ENCODE measurements around the gene PORCN.
"Not testable (repeated sequence)": the region's sequence is repeated elsewhere in the genome, so short reads cannot be mapped to it uniquely, and the experiment has no call there.

PORCN gene

DNA sequence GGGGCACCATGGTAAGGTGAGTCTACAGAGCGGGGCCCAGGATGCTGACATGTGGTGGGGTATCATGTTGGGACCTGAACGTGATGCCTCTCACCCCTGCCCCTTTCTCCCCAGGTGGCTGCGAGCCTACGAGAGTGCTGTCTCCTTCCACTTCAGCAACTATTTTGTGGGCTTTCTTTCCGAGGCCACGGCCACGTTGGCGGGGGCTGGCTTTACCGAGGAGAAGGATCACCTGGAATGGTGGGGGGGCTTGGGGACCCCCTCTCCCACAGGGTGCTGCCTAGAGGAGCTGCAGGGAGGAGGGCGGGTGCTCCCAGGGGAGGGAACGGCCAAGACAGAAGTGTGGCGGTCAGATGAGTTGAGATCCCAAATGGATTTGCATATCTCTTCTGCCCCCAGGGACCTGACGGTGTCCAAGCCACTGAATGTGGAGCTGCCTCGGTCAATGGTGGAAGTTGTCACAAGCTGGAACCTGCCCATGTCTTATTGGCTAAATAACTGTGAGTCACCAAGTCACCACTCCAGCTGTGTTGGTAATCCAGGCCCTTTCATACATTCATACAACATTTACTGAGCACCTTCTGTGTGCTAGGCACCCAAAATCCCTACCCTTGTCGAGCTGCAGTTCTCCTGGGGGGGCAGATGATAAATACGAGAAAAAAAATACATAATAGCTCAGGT is 5.5 kb downstream of the PORCN start:
- DNase-seq, result no peak

DNA sequence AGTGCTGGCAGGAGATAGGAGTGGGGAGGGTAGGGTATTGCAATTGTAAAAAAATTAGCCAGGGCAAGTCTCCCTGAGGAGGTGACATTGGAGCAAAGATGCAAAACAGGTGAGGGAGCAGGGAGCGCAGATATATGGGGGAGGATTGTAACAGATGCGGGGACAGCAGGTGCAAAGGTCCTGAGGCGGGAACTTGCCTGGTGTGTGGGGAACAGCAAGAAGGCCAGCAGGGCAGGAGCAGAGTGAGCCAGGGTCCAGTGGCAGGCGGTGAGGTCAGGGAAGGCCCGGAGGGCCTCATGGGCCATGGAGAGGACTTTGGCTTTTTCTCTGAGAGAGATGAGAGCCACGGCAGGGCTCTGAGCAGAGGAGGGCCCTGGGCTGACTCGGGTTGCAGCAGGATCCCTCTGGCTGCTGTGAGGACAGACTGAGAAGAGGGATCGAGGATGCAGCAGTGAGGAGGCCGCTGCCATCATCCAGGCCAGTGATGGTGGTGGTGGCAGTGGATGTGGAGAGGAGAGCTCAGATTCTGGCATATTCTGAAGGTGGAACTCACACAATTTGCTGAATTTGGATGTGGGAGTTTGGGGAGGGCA is 6.2 kb downstream of the PORCN start:
- no peak for DNase-seq

DNA sequence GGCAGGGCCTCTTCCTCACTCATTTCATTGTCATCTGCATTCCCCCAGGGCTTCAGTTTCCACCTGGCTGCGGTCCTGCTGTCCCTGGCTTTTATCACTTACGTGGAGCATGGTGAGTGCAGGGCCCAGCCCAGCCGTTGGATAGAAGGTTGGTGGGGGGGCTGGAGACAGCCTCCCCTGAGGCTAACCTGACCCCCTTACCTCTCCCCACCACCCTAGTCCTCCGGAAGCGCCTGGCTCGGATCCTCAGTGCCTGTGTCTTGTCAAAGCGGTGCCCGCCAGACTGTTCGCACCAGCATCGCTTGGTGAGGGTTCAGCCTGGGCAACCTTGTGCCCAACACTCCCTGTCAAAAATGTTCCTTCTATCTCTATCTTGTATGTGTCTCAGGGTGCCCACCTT is 7.0 kb downstream of the PORCN start:
- DNase-seq, result no peak

DNA sequence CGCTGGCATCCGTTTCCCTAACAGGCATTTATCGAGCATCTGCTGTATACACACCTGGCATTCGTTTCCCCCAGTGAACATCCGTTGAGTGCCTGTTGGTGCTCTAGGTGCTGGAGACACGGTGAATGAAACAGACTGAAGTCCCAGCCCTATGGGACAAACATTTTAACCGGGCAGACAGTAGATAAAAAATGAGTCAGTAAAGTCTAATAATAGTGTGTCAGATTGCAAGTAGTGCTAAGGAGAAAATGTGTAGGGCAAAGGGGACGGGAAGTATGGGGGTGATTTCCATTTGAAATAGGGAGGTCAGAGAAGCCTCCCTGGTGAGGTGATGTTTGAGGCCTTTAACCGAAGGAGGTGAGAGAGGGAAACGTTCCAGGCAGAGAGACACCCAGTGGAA is 7.5 kb downstream of the PORCN start:
- no peak for DNase-seq

DNA sequence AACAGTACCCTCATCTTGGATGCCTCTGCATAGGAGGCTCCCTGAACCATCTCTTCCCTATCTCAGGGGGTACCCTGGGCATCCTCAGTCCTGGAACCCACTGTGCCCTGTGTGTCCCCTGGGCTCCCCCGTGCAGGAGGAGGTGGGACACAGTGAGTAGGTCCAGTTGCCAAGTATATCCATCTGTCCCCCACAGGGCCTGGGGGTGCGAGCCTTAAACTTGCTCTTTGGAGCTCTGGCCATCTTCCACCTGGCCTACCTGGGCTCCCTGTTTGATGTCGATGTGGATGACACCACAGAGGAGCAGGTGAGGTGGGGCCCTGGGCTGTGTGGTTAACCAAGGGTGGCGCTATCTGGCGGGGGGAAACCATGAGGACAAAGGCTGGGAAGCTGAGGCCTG is 8.2 kb downstream of the PORCN start:
- no peak for DNase-seq

DNA sequence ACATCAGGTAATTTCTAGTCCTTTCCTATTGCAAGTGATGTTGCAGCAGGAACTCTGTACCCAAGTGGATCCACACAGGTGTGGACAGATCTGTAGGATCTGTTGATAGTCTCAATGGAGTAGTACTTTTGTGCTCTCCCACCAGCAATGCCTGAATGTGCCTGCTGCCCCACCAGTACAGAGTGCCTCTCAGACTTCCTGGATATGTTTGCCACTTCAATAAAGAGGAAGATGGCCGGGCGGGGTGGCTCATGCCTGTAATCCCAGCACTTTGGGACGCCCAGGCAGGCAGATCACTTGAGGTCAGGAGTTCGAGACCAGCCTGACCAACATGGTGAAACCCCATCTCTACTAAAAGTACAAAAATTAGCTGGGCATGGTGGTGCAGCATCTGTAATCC is 10.7 kb downstream of the PORCN start:
- not testable (repeated sequence) for DNase-seq

DNA sequence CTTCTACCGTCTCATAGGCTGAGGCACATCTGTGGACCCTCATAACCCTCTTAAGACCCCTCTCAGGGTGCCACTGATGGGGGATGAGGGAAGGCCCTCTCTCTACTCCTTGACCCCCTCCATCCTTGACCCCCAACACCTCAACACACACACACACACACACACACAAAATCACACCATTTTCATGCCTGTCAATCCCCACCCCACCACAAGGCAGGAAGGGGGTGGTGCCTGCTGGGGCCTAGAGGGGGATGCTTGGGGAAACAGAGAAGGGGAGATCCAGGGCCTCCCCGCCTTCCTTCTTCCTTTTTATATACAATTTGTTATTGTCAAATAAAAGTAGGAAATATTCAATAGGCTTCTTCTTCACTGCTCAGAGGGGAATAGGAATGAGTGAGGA is 11.7 kb downstream of the PORCN start:
- DNase-seq, result no peak

DNA sequence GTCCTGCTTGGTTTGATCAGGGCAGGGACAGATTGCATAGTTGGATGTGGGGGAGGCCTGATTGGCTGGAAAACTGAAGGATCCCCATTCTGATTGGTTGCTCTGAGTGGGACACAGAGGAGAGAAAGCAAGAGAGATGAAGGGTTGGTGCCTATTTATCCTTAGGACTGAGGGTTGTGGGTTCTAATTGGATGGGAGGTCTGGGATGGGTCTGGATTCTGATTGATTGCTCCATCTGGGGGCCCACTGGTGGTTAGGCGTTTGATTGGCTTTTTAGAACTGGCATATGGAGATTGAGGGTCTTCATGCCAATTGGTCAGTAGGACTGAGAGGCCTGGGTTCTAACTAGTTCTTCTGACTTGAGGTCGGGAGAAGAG is 12.2 kb downstream of the PORCN start:
- peak; percentile 3 for DNase-seq

DNA sequence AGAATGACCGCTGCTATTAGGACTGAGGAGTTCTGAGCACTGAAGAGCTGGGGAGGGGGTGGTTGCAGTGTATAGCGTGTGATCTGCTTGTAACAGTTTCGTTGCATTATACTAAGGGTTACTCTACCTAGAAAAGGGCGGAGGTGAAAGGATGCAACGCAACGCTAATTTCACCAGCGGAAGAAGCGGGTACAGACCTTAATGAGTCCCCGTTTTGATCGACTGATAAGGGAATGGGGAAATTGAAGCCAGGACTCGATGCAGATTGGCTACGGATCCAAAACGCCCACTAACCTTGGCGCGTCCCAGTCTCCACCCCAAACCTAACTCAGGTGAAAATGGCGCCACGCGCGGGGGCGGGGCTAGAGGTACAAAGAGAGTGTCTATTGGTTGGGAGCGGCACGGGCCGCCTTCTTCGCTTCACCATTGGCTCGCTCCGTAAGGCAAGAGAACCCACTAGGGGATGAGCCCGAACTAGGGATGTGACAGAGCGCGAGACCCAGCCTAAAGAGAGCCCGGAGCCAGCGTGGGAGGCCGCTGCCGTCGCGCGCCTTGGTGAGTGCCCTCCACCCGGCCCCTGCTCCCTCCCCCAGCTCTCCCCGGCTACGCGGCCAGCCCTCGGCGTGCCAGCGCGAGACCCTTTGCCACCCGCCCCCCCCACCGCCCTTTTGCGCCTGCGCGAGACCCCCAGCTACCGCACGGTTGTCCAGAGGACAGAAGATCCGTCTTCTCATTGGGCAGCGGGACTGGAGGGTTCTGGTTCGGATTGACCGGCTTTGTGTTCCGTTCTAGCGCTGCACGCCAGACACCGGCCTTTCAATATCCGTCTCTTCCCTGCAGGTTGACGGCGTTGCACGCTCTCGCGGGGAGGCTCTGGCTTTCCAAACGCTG is 12.8 kb downstream of the PORCN start, which contains the start of gene EBP:
EBP (plus strand) TSS at position 456 of the 891 bp plus-strand sequence. CDS start 1,964 bp downstream, outside the sequence.
- peak; percentile 87 for DNase-seq

DNA sequence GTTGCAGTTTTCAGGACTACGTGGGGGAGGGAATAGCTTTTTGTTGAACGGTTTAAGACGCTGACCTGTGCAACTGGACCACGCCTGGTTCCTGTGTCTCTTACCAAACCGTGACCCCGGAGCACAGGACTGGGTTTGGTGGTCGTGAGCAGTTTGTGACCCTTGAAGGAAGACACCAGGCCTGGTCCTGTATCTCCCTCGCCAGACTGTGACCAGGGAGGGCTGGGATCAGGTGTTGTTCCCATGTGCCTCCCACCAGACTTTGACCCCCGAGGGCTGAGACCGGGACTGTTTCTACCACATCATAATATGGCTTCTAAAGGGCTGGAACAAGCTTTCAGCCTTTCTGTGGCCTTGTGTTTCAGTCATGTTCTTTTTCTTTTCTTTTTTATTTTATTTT is 13.5 kb downstream of the PORCN start:
- no peak for DNase-seq

DNA sequence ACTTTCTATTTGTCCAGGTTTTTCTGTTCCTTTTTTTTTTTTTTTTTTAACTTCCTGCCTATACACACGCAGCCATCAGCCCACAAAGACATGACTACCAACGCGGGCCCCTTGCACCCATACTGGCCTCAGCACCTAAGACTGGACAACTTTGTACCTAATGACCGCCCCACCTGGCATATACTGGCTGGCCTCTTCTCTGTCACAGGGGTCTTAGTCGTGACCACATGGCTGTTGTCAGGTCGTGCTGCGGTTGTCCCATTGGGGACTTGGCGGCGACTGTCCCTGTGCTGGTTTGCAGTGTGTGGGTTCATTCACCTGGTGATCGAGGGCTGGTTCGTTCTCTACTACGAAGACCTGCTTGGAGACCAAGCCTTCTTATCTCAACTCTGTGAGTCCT is 14.9 kb downstream of the PORCN start:
- no peak for DNase-seq

DNA sequence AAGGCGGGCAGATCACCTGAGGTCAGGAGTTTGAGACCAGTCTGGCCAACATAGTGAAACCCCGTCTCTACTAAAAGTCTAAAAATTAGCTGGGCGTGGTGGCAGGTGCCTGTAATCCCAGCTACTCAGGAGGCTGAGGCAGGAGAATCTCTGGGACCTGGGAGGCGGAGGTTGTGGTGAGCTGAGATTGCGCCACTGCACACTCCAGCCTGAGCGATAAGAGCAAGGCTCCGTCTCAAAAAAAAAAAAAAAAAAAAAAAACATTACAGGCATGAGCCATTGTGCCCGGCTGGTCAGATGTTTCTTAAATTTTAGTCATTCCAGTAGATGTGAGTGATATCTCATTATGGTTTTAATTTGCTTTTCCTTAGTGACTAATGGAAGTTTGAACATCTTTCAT is 17.1 kb downstream of the PORCN start:
- DNase-seq, result not testable (repeated sequence)

DNA sequence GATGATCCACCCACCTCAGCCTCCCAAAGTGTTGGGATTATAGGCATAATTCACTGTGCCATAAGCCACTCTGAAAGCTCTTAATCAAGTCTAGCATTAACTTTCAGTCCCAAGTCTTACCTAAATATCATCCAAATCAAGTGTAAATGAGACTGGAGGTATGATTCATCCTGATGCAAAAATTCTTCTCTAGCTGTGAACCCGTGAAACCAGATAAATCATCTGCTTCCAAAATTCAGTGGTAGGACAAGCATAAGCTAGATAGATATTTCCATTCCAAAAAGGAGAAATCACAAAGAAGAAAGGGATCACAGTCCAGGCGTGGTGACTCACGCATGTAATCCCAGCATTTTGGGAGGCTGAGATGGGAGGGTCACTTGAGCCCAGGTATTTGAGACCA is 21.9 kb downstream of the PORCN start:
- DNase-seq, result no peak

DNA sequence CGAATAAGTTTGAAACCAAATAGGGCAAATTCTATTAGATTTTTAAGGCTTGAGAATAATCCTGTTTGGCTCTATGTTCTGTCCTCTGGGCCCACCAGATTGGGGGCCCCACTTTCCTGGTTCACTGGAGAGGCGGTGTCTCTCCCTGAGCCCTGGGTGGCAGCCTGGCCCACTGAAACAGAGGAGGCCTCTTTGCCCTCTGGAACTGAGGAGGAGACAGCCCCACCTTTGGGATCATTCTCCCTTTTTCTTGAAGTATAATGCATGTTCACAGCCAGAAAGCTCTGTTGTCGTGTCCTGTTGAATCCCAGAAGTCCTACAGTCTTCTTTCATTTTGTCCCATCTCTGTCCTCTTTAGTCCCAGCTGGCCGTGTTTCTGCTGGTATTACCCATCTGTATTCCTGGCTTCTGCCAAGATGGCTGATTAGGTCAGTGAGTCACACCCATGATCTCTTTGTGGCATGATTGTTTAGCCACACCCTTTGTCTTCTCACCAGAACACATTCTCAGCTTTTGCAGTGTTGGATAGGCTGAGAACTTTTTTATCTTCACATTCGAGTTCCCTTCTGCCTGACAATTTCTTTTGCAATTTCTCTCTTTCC is 22.7 kb downstream of the PORCN start:
- DNase-seq, result peak; percentile 65

DNA sequence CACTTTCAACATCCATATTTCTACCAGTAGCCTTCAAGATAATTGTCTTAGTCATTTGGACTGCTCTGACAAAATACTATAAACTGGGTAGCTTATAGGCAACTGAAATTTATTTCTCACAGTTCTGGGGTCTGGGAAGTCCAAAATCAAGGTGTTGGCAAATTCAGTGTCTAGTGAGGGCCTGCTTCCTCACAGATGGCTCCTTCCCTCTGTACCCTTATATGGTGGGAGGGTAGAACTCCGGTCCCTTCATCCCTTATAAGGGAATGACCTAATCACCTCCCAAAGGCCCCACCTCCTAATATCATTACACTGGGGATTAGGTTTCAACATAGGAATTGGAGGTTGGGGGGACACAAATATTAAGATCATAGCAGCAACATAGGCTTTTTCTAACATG is 23.4 kb downstream of the PORCN start:
- DNase-seq, result no peak

DNA sequence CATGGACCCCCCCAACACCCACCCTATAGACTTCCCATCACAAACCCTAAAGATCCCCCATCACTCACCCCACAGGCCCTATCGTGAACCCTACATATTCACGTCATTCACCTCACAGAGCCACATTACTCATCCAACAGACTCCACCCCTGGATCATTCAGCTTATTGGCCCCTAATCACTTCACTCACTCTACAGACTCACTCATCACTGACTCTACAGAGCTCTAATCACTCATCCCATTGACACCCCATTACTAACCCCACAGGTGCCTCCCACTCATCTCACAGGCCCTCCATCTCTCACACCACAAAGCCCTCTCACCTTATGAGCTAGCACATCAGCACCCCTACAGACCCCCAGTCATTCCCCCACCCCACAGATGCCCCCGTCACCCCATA is 24.4 kb downstream of the PORCN start:
- DNase-seq, result no peak

DNA sequence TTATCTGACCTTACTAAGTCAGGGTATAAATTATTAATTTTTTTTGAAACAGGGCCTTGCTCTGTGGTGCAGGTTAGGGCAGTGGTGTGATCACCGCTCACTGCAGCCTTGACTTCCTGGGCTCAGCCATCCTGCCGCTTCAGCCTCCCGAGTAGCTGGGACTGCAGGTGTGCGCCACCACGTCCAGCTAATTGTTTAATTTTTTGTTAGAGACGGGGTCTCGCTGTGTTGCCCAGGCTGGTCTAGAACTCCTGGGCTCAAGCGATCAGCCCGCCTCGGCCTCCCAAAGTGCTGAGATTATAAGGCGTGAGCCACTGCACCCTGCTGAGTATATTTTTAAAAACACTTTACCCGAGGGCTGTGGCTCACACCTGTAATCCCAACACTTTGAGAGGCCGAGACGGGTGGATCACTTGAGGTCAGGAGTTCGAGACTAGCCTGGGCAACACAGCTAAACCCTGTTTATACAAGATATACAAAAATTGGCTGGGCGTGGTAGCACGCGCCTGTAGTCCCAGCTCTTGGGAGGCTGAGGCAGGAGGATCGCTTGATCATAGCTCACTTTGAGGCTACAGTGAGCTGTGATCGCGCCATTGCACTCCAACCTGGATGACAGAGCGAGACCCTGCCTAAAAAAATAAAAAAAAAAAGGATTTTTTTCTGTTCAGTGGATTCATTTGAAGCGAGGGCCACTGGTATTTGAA is 30.0 kb downstream of the PORCN start:
- no peak for DNase-seq

DNA sequence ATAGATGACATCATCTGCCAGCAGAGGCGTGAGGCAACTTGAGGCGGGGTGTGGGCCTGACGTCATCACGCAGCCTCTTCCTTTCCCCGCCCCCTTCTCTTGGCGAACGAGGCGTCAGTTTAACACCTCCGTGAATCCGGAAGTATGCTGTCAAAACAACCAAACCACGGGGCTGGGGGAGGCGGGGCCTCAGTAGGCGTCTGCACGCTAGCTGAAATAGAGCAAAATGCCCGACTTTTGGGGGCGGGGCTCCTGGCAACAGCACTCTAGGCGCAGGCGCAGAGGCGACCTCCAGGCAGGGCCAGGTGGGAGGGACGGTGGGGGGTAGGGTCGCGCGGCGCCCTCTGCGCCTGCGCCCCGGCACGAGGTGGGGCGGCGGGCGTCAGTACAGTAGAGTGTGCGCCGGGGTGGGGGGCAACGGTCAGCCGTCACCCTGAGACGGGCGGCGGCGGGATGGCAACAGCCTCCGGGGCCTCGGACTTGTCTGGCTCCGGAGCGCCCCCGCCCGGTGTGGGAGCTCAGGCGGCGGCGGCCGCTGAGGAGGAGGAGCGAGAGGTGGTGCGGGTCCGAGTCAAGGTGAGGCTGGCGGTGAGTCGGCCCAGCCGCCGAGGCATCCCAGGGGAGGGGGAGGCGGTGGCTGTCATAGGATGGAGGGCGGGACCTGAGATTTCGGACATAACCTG is 30.7 kb downstream of the PORCN start, which contains the start of gene TBC1D25:
TBC1D25 (plus strand) TSS at position 370 of the 683 bp plus-strand sequence; CDS start at position 454, 84 bp downstream.
- DNase-seq, result peak; percentile 95

DNA sequence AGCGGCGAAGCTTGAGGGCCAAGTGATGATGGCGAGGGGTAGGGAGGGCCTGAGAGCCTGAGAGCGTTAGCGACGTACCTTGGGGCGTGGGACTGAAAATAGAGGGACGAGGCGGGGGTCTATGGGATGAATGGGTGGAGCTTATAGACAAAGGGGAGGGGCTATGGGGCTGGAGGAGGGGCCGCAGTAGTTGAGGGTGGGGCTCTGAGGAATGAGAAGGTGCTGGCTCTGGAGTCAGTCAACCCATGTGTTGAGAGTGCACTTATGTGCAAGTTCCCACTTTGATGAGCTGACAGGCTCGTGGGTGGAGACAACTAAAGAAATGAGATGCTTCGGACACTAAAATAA is 31.2 kb downstream of the PORCN start:
- DNase-seq, result peak; percentile 43

DNA sequence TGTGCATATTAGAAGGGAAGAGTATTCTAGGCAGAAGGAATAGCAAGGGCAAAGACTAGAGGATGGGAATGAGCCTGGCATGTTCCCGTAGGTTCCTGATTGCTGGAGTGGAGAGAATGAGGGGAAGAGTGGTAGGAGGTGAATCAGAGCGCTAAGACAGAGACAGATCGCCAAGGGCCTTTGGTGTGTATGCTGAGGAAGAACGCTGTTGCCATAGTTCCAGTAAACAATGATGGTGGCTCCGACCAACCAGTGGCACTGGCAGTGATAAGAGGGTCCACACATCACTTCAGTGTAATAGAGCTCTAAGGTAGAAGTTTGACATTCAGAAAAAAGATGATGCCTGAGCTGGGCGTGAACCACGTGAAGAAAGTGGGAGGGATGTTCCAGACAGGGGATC is 31.7 kb downstream of the PORCN start:
- DNase-seq, result no peak

DNA sequence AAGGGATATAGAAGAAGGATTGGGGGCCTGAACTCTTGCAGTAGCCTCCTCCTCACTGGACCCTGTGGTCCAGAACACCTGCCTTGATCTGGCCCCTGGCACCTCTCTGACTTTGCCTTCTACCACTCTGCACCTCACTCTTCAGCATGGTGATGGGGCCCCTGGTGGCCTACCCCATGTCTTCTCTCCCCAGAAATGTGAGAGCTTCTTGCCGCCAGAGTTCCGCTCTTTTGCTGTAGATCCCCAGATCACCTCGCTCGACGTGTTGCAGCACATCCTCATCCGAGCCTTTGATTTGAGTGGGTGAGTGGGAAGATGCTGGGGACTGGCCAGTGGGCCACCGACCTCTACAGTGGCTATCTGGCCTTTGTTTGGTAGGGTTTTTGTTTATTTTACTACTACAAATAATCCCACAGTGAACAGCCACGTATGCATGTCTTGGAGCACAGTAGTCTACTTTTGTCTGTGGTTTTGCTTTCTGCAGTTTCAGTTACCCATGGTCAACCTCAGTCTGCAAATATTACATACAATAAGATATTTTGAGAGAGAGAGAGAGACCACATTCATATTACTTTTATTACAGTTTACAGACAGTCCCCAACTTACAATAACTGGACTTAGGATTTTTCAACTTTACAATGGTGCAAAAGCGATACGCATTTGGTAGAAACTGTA is 32.5 kb downstream of the PORCN start:
- DNase-seq, result no peak

DNA sequence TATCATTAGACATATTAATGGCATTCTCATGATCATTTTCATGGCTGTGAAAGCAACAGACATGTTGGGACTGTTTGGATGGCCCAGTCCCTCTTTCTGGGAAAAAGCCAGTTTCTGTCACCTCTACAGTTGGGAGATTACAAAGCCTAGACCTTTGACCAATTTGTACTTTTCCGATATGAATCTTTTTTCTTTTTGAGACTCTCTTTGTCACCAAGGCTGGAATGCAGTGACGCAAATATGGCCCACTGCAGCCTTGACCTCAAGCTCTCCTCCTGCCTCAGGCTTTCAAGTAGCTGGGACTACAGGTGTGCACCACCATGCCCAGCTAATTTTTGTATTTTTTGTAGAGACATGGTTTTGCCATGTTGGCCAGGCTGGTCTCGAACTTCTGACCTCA is 40.1 kb downstream of the PORCN start:
- no peak for DNase-seq

Measured in EL (cell line).